Measurements from ENCODE around the gene XRCC3.

- TF ChIP-seq CTCF (IDR thresholded peaks at IDR 0.05) (no peak), POLR2AphosphoS5 (IDR thresholded peaks at IDR 0.05) (no peak), POLR2A (IDR thresholded peaks at IDR 0.05) (no peak), EP300 (IDR thresholded peaks at IDR 0.05; ENCODE audit: low read depth) (no peak)
Observed at GRCh38 chr14:103742499-103743255, 27.4 kb upstream of the XRCC3 start.

Data from transverse colon (tissue), 4 donors.